SK-N-SH treated with all-trans-retinoic acid at 6 μM for 48 hours (cell line): ENCODE data around the gene TMEM187.

ENCODE experiments used
- ATAC-seq: fragments of 200-7000 bp; cut with Tn5 transposase; 3 replicates; pipeline ENCODE4 v1.9.1; 2020; ENCODE audit warnings: mild to moderate bottlenecking, moderate library complexity
- ARNTL ChIP-seq: fragments of 450-650 bp; formaldehyde crosslinking; IDR thresholded peaks from 2 replicates; pipeline ENCODE4 v1.5.0; 2020; ENCODE audit warnings: low read depth, mild to moderate bottlenecking, moderate library complexity, borderline replicate concordance
- BACH2 ChIP-seq: fragments of 250-450 bp; sonication (Bioruptor Pico); IDR thresholded peaks from 2 replicates; pipeline ENCODE4 v1.9.0; 2021; ENCODE audit warnings: mild to moderate bottlenecking, borderline replicate concordance
- CSDC2 ChIP-seq: fragments of 250-450 bp; sonication (Bioruptor Pico); IDR thresholded peaks from 2 replicates; pipeline ENCODE4 v1.5.0; 2020; ENCODE audit warnings: mild to moderate bottlenecking, moderate library complexity
- ESRRG ChIP-seq: fragments of 250-450 bp; sonication (Bioruptor Pico); IDR thresholded peaks from 2 replicates; pipeline ENCODE4 v1.6.1; 2021; ENCODE audit warnings: mild to moderate bottlenecking
- GLIS3 ChIP-seq: fragments of 250-450 bp; sonication (Bioruptor Pico); IDR thresholded peaks from 2 replicates; pipeline ENCODE4 v1.5.0; 2020; ENCODE audit warnings: mild to moderate bottlenecking, moderate library complexity
- ISL1 ChIP-seq: fragments of 250-450 bp; sonication (Bioruptor Pico); IDR thresholded peaks from 2 replicates; pipeline ENCODE4 v2.1.2; 2022; ENCODE audit warnings: mild to moderate bottlenecking, moderate library complexity
- OSR1 ChIP-seq: fragments of 250-450 bp; sonication (Bioruptor Pico); IDR thresholded peaks from 2 replicates; pipeline ENCODE4 v1.8.0; 2022; ENCODE audit warnings: moderate library complexity, mild to moderate bottlenecking, inconsistent platforms
- PATZ1 ChIP-seq: fragments of 250-450 bp; sonication (Bioruptor Pico); IDR thresholded peaks from 2 replicates; pipeline ENCODE4 v1.8.0; 2020; ENCODE audit warnings: mild to moderate bottlenecking, moderate library complexity, borderline replicate concordance
- POU6F1 ChIP-seq: fragments of 250-450 bp; sonication (Bioruptor Pico); IDR thresholded peaks from 2 replicates; pipeline ENCODE4 v1.8.0; 2021; ENCODE audit warnings: low read depth, mild to moderate bottlenecking, moderate library complexity, borderline replicate concordance
- PPARA ChIP-seq: fragments of 250-450 bp; sonication (Bioruptor Pico); IDR thresholded peaks from 2 replicates; pipeline ENCODE4 v1.5.0; 2020; ENCODE audit warnings: mild to moderate bottlenecking, borderline replicate concordance
- RARB ChIP-seq: fragments of 250-450 bp; sonication (Bioruptor Pico); IDR thresholded peaks from 2 replicates; pipeline ENCODE4 v1.8.0; 2021; ENCODE audit warnings: mild to moderate bottlenecking, moderate library complexity
- SNAI2 ChIP-seq: fragments of 250-450 bp; sonication (Bioruptor Pico); IDR thresholded peaks from 2 replicates; pipeline ENCODE4 v1.5.0; 2020; ENCODE audit warnings: mild to moderate bottlenecking, moderate library complexity
- TCF4 ChIP-seq: fragments of 250-450 bp; sonication (Bioruptor Pico); IDR thresholded peaks from 2 replicates; pipeline ENCODE4 v1.8.0; 2021; ENCODE audit warnings: mild to moderate bottlenecking, moderate library complexity, borderline replicate concordance
- TOX ChIP-seq: fragments of 250-450 bp; sonication (Bioruptor Pico); IDR thresholded peaks from 2 replicates; pipeline ENCODE4 v1.8.0; 2021; ENCODE audit warnings: mild to moderate bottlenecking, moderate library complexity, borderline replicate concordance
- ZC3H10 ChIP-seq: fragments of 250-450 bp; sonication (Bioruptor Pico); IDR thresholded peaks from 2 replicates; pipeline ENCODE4 v1.5.1; 2021; ENCODE audit warnings: mild to moderate bottlenecking, moderate library complexity
- ZFP30 ChIP-seq: fragments of 450-650 bp; formaldehyde crosslinking; IDR thresholded peaks from 2 replicates; pipeline ENCODE4 v1.5.0; 2022; ENCODE audit warnings: mild to moderate bottlenecking, moderate library complexity
- ZNF565 ChIP-seq: fragments of 450-650 bp; formaldehyde crosslinking; conservative IDR thresholded peaks from 2 replicates; pipeline ENCODE4 v1.5.0; 2020; ENCODE audit warnings: low read depth, mild to moderate bottlenecking, moderate library complexity
- ZNF70 ChIP-seq: fragments of 450-650 bp; formaldehyde crosslinking; IDR thresholded peaks from 2 replicates; pipeline ENCODE4 v1.5.0; 2020; ENCODE audit warnings: mild to moderate bottlenecking, moderate library complexity
- ZNF8 ChIP-seq: fragments of 450-650 bp; formaldehyde crosslinking; IDR thresholded peaks from 2 replicates; pipeline ENCODE4 v1.5.0; 2020; ENCODE audit warnings: mild to moderate bottlenecking, moderate library complexity
- TF ChIP-seq, protein P1 (sequence below): fragments of 250-450 bp; sonication (Bioruptor Pico); IDR thresholded peaks from 2 replicates; pipeline ENCODE4 v1.5.1; 2020; ENCODE audit warnings: low read depth, mild to moderate bottlenecking, moderate library complexity
- TF ChIP-seq, protein P2 (sequence below): fragments of 250-450 bp; sonication (Bioruptor Pico); IDR thresholded peaks from 2 replicates; pipeline ENCODE4 v1.5.0; 2020; ENCODE audit warnings: mild to moderate bottlenecking, moderate library complexity

Gene TMEM187

DNA sequence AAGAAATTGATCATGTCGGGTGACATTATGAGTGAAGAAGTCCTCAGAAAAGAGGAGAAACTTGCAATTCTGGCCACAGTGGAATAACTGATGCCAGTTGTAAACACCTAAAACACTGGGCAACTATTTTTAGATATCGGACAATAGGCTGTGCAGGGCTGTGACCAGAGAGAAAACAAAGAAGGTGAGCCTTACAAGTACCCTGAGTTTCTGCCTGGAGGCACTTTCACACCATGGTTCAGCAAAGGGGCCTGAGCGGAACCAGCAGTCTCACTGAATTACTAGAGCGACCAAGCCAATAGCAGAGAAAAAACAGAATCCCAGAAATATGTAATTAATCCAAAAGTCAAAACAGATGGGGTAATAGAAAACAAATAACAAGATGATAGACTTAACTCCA is 36.0 kb downstream of the TMEM187 start:
- TF ChIP-seq PATZ1 (no peak), RARB (CRISPR knock-in tag) (no peak), TCF4 (CRISPR knock-in tag) (peak; percentile 55), ZFP30 (CRISPR knock-in tag) (no peak), ZNF565 (CRISPR knock-in tag) (no peak), ISL1 (no peak), ZNF70 (CRISPR knock-in tag) (no peak), ARNTL (CRISPR knock-in tag) (no peak)
- ATAC-seq: no peak

GRCh38 chrX:154010330-154011087 is 38.0 kb downstream of the TMEM187 start:
- TF ChIP-seq ZC3H10 (CRISPR knock-in tag): no peak
- TF ChIP-seq PATZ1: no peak
- TF ChIP-seq OSR1 (CRISPR knock-in tag): no peak
- TF ChIP-seq ZNF8 (CRISPR knock-in tag): no peak
- no peak for TF ChIP-seq PPARA (CRISPR knock-in tag)
- no peak for TF ChIP-seq GLIS3 (CRISPR knock-in tag)
- TF ChIP-seq, protein P1, sequence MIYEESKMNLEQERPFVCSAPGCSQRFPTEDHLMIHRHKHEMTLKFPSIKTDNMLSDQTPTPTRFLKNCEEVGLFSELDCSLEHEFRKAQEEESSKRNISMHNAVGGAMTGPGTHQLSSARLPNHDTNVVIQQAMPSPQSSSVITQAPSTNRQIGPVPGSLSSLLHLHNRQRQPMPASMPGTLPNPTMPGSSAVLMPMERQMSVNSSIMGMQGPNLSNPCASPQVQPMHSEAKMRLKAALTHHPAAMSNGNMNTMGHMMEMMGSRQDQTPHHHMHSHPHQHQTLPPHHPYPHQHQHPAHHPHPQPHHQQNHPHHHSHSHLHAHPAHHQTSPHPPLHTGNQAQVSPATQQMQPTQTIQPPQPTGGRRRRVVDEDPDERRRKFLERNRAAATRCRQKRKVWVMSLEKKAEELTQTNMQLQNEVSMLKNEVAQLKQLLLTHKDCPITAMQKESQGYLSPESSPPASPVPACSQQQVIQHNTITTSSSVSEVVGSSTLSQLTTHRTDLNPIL (CRISPR knock-in tag): no peak
- TF ChIP-seq TCF4 (CRISPR knock-in tag): no peak
- TF ChIP-seq ARNTL (CRISPR knock-in tag): no peak
- TF ChIP-seq, protein P2, sequence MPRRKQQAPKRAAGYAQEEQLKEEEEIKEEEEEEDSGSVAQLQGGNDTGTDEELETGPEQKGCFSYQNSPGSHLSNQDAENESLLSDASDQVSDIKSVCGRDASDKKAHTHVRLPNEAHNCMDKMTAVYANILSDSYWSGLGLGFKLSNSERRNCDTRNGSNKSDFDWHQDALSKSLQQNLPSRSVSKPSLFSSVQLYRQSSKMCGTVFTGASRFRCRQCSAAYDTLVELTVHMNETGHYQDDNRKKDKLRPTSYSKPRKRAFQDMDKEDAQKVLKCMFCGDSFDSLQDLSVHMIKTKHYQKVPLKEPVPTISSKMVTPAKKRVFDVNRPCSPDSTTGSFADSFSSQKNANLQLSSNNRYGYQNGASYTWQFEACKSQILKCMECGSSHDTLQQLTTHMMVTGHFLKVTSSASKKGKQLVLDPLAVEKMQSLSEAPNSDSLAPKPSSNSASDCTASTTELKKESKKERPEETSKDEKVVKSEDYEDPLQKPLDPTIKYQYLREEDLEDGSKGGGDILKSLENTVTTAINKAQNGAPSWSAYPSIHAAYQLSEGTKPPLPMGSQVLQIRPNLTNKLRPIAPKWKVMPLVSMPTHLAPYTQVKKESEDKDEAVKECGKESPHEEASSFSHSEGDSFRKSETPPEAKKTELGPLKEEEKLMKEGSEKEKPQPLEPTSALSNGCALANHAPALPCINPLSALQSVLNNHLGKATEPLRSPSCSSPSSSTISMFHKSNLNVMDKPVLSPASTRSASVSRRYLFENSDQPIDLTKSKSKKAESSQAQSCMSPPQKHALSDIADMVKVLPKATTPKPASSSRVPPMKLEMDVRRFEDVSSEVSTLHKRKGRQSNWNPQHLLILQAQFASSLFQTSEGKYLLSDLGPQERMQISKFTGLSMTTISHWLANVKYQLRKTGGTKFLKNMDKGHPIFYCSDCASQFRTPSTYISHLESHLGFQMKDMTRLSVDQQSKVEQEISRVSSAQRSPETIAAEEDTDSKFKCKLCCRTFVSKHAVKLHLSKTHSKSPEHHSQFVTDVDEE: no peak
- no peak for TF ChIP-seq TOX (CRISPR knock-in tag)
- no peak for TF ChIP-seq ISL1
- no peak for TF ChIP-seq CSDC2 (CRISPR knock-in tag)
- no peak for TF ChIP-seq POU6F1 (CRISPR knock-in tag)
- TF ChIP-seq SNAI2: no peak
- TF ChIP-seq BACH2: no peak
- no peak for TF ChIP-seq ESRRG (CRISPR knock-in tag)
- ATAC-seq: no peak
